Islet precursor cell (in vitro differentiated cells): Measurements from ENCODE around the gene DDX56.
A peak's percentile ranks its signal among the peaks of the same experiment; 100 is the strongest.

Source experiments
- DNase-seq: peaks from one replicate; pipeline ENCODE4 v3.0.0-alpha.2; 2018

DDX56 gene

GRCh38 chr7:44534087-44534486 lies 39.6 kb downstream of the DDX56 start:
- DNase-seq, result no peak

DNA sequence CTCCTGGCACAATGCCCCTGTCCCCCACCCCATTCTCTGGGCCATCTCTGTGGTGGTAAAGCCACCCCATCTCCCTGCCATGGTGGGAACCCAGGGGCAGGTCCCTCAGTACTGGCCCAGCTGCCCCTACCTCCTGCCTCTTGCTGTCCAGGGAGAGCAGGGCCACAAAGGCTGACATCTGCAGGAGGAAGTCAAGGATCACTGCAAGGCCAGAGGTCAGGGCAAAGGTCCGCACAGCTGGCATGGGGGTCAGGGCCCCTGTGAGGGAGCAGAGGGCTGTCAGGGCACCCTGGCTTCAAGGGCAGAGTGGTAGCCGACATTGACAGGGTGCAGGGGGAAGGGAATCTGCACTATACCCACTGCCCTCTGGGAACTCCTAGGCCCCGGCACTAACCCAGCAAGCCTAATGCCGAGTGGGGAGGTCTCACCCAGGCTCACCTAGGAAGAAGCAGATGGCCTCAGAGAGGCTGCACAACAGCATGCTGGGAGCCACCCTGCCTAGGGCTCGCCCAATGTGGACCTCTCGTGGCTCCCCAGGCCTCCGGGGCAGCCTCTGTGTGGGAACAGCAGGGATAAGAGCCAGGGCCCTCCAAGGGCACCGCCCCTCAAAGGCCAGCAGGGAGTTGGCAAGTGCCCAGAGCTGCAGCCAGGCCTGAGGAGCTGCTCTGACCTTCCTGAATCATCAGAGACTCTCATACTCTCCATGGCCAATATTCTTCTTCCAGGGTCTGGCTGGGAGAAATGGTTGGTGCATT lies 40.2 kb downstream of the DDX56 start:
- no peak for DNase-seq

- DNase-seq, result peak; percentile 39
Observed at GRCh38 chr7:44531421-44532380, 42.0 kb downstream of the DDX56 start.

- DNase-seq, result no peak
Observed at GRCh38 chr7:44530990-44531389, 42.7 kb downstream of the DDX56 start.

GRCh38 chr7:44524811-44525388 lies 48.8 kb downstream of the DDX56 start:
- no peak for DNase-seq

- DNase-seq, result no peak
Observed at GRCh38 chr7:44522315-44522714, 51.4 kb downstream of the DDX56 start.

DNA sequence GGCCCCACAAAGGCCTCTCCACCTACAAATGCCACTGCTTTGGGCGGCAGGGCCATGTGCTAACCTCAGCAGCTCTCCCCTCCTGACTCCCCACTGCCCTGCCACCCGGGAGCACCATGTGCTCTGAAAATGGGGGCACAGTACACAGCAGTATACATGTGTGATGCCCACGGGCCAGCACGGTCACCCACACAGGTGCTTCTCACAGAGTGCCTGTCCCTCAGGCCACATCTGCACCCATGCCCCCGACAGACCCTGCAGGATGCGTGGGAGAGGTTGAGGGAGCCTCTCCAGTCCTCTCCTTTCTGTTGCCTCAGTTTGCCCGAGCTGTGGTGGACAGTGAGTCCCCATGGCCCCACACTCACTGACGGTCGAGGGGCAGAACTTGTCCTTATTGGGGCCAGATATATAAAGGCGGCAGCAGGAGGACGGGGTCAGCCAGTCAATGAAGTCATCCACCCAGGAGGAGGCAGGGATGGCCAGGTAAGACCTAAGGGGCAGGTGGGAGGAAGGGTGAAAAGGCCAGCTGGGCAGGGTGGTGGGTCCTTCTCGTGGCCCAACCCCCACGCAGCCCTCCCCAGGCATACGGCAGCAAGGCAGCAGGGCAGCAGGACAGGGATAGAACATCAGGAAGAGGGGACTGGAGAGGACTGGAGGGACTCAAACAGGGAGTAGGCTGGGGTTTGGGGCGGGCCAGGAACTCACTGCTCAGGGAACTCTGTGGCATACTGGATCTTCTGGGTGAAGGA lies 52.2 kb downstream of the DDX56 start:
- peak; percentile 48 for DNase-seq

DNA sequence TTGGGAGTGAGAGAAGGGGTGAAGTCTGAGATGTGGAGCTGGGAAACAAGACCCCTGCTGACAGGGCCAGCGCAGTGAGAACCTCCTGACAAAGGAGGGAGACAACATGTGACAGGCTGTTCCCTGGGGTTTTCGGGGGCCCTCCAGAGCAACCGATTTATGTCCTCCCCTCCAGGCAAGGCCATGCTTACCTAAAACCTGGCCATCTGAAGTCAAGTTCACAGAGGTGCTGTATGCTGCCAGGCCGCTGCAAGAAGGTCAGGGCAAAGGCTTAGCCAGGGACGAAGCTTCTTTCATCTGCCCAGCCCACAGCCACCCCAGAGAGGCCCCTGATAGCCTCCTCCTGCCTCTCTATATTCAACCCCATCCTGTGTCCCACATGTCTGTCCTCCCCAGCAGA lies 53.1 kb downstream of the DDX56 start:
- DNase-seq, result no peak

- DNase-seq, result no peak
Observed at GRCh38 chr7:44519546-44519945, 54.2 kb downstream of the DDX56 start.

- DNase-seq, result no peak
Observed at GRCh38 chr7:44518761-44519160, 54.9 kb downstream of the DDX56 start.

- DNase-seq, result no peak
Observed at GRCh38 chr7:44517175-44517574, 56.5 kb downstream of the DDX56 start.
